Suprapubic skin (tissue), 4 donors: ENCODE data around the gene SIT1. TPM values are rescaled to one million over a fixed set of nuclear protein-coding genes. Genes with fewer than 3 reads are reported as not detected.

Source experiments
- DNase-seq, 2 donors: peaks; one replicate each; pipeline ENCODE4 v3.0.0-alpha.2; 2019; ENCODE audit warnings: low spot score in 2 of 2
- H3K27ac ChIP-seq: fragments of 200-600 bp; sonication (generic); one replicate; pipeline ENCODE4 v1.5.1; 2019
- H3K27me3 ChIP-seq: fragments of 200-600 bp; sonication (generic); one replicate; pipeline ENCODE4 v1.5.1; 2019
- H3K36me3 ChIP-seq: fragments of 200-600 bp; sonication (generic); one replicate; pipeline ENCODE4 v1.5.1; 2019
- H3K4me1 ChIP-seq: fragments of 200-600 bp; sonication (generic); one replicate; pipeline ENCODE4 v1.5.1; 2019
- H3K4me3 ChIP-seq: fragments of 200-600 bp; sonication (generic); one replicate; pipeline ENCODE4 v1.5.1; 2019; ENCODE audit warnings: mild to moderate bottlenecking
- H3K9me3 ChIP-seq: fragments of 200-600 bp; sonication (generic); one replicate; pipeline ENCODE4 v1.5.1; 2019
- EP300 ChIP-seq: sonication (generic); formaldehyde crosslinking; IDR thresholded peaks from one replicate; pipeline ENCODE4 v1.6.1; 2017; ENCODE audit warnings: antibody characterized with exemption
- POLR2A ChIP-seq, 2 donors: fragments of 450-650 bp; IDR thresholded peaks; one replicate each; pipeline ENCODE4 v1.6.1; 2017; ENCODE audit warnings: antibody characterized with exemption in 2 of 2, mild to moderate bottlenecking in 2 of 2, moderate library complexity in 2 of 2
- POLR2AphosphoS5 ChIP-seq, 3 donors: sonication (generic); formaldehyde crosslinking; IDR thresholded peaks; one replicate each; pipeline ENCODE4 v1.6.1; 2017; ENCODE audit warnings: antibody characterized with exemption in 3 of 3
- WGBS: methylation state at CpG from one replicate; pipeline ENCODE4 v1.1.5; 2018; 5-methylcytosine and 5-hydroxymethylcytosine counted together
- total RNA-seq, 4 donors: library from RNA; depleted of rRNA; stranded (reverse); fragments of >200 nt; gene quantifications; one replicate each; pipeline ENCODE4 v1.1.0, GENCODE V29; 2016
- TF ChIP-seq, protein P1 (sequence below), 2 donors: fragments of 200-600 bp in 1 of 2; fragments of 450-650 bp in 1 of 2; sonication (generic) in 1 of 2; IDR thresholded peaks; one replicate each; pipeline ENCODE4 v1.5.1; 2016 to 2019; ENCODE audit warnings: antibody characterized with exemption in 2 of 2, mild to moderate bottlenecking in 1 of 2, moderate library complexity in 1 of 2

SIT1 gene
- total RNA-seq, 4 donors from 2014 or later: 2.9 TPM; not detected in 3

DNA sequence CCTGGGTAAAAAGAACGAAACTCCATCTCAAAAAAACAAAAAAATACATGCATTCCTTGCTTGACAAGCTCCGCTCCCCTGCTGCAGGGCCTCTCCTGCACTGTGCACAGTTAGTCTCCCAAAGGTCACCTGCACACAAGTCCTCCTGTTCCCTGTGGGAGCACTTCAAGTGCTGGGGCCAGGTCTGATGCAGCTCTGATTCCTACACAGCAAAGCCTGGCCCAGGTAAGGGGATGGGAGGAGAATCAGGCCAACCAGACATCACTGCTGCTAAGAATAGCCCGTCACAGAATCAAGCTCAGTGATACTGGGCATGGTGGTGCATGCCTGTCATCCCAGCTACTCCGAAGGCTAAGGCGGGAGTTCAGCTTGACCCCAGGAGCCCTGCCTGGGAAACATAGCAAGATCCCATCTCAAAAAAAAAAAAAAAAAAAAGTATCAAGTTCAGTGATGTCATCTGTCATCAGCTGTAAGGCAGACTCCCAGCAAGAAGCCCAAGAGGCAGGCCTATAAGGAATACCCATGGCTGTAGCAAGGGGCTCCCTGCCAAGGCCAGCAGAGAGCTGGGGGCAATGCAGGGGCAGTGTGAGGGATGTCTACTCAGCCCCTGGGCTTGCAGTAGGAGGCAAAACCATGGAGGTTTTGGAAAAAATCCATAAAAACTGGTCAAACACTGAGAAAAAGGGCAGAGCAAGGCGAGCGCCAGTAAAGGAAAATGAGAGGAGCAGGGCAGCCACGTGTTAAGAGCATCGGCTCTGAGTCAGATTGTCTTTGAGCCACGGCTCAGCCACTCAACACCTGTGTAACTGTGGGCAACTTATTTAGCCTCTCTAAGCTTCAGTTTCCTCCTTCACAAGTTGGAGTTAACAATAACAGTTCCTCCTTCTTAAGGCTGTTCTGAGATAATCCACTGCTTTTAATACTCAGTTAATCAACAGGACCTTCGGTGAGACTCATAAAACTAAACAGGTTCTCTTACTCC, 35.8 kb upstream of the SIT1 start:
- H3K27ac ChIP-seq: no peak overlapping the region
- DNase-seq: no peak
- no peaks in the 10 kb centered on the region for H3K9me3 ChIP-seq
- WGBS: 67% methylated on average over 11 of the region's 11 CpGs
- H3K4me3 ChIP-seq: peak overlapping the region; percentile 65
- no peaks in the 10 kb centered on the region for H3K27me3 ChIP-seq
- TF ChIP-seq POLR2A (IDR thresholded peaks at IDR 0.05) (no peak), EP300 (no peak), POLR2AphosphoS5 (IDR thresholded peaks at IDR 0.05) (no peak)
- TF ChIP-seq, protein P1, sequence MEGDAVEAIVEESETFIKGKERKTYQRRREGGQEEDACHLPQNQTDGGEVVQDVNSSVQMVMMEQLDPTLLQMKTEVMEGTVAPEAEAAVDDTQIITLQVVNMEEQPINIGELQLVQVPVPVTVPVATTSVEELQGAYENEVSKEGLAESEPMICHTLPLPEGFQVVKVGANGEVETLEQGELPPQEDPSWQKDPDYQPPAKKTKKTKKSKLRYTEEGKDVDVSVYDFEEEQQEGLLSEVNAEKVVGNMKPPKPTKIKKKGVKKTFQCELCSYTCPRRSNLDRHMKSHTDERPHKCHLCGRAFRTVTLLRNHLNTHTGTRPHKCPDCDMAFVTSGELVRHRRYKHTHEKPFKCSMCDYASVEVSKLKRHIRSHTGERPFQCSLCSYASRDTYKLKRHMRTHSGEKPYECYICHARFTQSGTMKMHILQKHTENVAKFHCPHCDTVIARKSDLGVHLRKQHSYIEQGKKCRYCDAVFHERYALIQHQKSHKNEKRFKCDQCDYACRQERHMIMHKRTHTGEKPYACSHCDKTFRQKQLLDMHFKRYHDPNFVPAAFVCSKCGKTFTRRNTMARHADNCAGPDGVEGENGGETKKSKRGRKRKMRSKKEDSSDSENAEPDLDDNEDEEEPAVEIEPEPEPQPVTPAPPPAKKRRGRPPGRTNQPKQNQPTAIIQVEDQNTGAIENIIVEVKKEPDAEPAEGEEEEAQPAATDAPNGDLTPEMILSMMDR (IDR thresholded peaks at IDR 0.05): no peak
- H3K36me3 ChIP-seq: peaks cover 26% of the 10 kb centered on the region
- H3K4me1 ChIP-seq: peaks cover 20% of the 10 kb centered on the region

DNA sequence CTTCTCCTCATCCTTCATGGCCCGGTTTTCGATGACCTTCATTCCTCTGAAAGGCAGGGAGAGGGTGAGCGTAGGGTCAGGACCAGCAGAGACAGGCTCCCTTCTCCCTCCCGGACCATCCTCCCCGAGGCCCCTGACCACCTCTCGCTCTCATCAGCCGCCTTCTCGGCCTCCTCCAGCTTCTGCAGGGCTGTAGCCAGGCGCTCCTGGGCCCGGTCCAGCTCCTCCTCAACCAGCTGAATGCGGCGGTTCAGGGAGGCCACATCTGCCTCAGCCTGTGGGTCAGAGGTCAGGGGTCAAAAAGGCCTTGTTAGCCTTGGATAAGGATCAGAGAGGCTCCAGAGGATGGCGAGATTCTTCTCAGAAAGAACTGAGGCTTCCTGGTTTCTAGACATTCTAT, 34.8 kb upstream of the SIT1 start:
- Histone ChIP-seq H3K27me3 (no peaks in the 10 kb centered on the region), H3K4me3 (peak overlapping the region; percentile 5), H3K27ac (no peak overlapping the region), H3K4me1 (peaks cover 17% of the 10 kb centered on the region), H3K9me3 (no peaks in the 10 kb centered on the region), H3K36me3 (peaks cover 26% of the 10 kb centered on the region)
- DNase-seq: no peak
- TF ChIP-seq EP300: no peak
- no peak for TF ChIP-seq POLR2AphosphoS5 (IDR thresholded peaks at IDR 0.05)
- TF ChIP-seq, protein P1 (IDR thresholded peaks at IDR 0.05): no peak
- no peak for TF ChIP-seq POLR2A (IDR thresholded peaks at IDR 0.05)
- WGBS: 89% methylated on average over 13 of the region's 13 CpGs

DNA sequence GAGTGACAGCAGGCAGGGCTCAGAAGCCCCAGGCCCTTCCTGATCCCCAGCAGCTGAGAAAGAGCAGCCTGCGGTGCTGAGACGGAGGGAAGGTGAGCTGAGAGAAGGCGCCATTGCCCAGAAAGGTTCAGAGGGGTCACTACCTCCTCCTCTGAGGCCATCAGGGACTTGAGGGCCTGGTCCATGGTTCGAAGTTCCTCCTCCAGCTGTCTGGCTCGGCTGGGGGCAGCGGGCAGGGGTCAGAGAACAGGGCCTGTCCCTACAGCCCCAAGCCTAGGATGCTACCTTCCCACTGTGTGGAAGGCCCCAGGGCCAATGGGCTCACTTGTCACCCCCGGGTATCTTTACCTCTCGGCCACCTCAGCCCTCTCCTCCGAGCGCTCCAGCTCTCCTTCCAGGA, 34.2 kb upstream of the SIT1 start:
- H3K4me3 ChIP-seq: peak overlapping the region; percentile 5
- WGBS: 83% methylated on average over 10 of the region's 10 CpGs

DNA sequence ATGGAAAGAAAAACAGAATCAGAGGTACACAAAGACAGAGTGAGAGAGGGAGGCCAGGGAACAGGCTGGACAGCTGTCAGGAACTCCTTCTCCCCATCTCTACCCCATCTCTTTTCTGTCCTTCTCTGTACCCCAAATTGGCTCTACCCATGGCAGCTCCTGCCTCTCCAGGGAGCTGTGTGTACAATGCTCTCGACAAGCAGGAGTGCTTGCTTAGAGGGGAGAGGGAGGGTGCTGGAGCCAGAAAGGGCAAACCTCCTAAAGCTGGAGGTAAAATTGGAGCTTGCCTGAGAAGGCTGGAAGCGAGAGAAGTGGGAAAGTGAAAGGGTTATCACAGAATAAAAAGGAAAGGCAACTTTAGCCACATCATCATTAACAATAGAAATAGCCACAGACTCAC, 32.6 kb upstream of the SIT1 start:
- Histone ChIP-seq H3K27me3 (no peaks in the 10 kb centered on the region), H3K4me1 (peaks cover under 1% of the 10 kb centered on the region), H3K27ac (no peak overlapping the region), H3K36me3 (peaks cover 26% of the 10 kb centered on the region), H3K4me3 (no peak overlapping the region), H3K9me3 (no peaks in the 10 kb centered on the region)
- no peak for DNase-seq
- WGBS: 75% methylated on average over 2 of the region's 2 CpGs
- TF ChIP-seq EP300: no peak
- TF ChIP-seq, protein P1 (IDR thresholded peaks at IDR 0.05): no peak
- TF ChIP-seq POLR2AphosphoS5 (IDR thresholded peaks at IDR 0.05): no peak
- no peak for TF ChIP-seq POLR2A (IDR thresholded peaks at IDR 0.05)

More for the DNA sequence above, 34.2 kb upstream of the SIT1 start:
- Histone ChIP-seq H3K9me3 (no peaks in the 10 kb centered on the region), H3K4me1 (peaks cover 11% of the 10 kb centered on the region), H3K36me3 (peaks cover 26% of the 10 kb centered on the region), H3K27ac (no peak overlapping the region), H3K27me3 (no peaks in the 10 kb centered on the region)
- TF ChIP-seq, protein P1 (IDR thresholded peaks at IDR 0.05): no peak
- TF ChIP-seq EP300: no peak
- no peak for TF ChIP-seq POLR2AphosphoS5 (IDR thresholded peaks at IDR 0.05)
- no peak for DNase-seq

DNA sequence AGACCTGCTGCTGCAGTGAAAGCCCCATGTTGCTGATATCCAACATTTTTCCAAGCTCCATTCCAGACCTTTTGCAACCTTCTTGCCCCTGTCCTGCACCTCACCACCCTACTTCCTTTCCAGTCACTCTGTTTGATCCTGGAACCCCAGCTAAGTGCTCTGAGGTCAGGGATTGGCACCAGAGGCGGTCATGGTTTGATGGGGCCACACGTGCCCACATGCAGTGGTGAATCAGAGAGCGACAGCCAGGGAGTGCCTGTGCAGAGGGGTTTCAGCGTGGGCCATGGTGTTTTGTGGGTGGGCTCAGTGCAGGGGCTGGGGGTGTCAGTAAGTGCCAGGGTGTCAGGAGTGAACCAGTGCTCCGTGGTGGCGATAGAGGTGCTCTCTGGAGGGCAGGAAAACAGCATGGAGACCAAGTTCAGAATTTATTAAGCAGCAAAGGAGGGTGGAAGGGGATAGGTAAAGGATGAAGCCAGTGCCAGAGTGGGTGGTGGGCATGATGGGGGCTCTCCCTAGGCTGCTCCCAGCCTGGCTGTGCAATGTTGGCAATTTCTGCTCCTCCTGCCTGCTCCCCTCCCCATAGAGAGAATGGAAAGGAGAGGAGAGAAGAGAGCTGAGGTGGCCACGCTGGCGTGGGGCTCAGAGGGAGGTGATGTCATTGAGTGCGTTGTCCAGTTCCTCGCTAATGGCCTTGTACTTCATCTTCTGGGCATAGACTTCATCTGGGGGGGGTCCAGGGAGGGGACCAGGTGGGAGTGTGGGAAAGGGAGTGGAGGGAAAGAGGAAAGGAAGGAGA, 32.0 kb upstream of the SIT1 start:
- H3K4me3 ChIP-seq: no peak overlapping the region
- no peak overlapping the region for H3K27ac ChIP-seq
- no peak for TF ChIP-seq POLR2AphosphoS5 (IDR thresholded peaks at IDR 0.05)
- TF ChIP-seq EP300: no peak
- TF ChIP-seq, protein P1 (IDR thresholded peaks at IDR 0.05): no peak
- no peak for TF ChIP-seq POLR2A (IDR thresholded peaks at IDR 0.05)
- H3K9me3 ChIP-seq: no peaks in the 10 kb centered on the region
- peaks cover 26% of the 10 kb centered on the region for H3K36me3 ChIP-seq
- H3K27me3 ChIP-seq: no peaks in the 10 kb centered on the region
- 89% methylated on average over 10 of the region's 10 CpGs for WGBS
- no peak for DNase-seq
- no peaks in the 10 kb centered on the region for H3K4me1 ChIP-seq
